ENCODE measurements around the gene AGMO. TPM values are rescaled to one million over a fixed set of nuclear protein-coding genes. Genes with fewer than 3 reads are reported as not detected.

Gene AGMO
- total RNA-seq, 1 experiment from 2014 or later, result 13.2 TPM

DNA sequence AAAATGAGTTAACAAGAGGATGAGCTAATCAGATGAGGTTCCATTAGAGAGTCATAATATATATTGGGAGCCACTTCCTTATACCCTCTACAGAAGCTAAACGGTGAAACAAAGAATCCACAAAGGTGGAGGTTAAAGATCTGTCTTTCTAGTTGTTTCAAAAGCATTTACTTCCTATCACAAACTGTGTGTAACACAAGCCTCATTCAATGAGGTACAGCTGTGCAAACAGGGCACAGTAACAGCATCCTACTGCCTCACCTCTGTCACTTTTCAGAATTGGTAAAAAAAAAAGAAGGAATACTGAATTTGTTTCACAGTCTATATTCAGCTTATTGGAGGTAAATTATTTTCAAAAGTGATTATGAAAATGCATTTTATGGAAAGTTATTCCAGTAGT is 128.7 kb downstream of the AGMO start:
- intact Hi-C loops (cut with micrococcal nuclease; ENCODE audit: unreplicated experiment), result no loop called here
- Mint-ChIP-seq H3K9me3 (ENCODE audit: low read depth, unreplicated experiment) (no peaks in the 10 kb centered on the region), H3K27ac (ENCODE audit: unreplicated experiment) (no peak overlapping the region), H3K27me3 (ENCODE audit: unreplicated experiment) (no peaks in the 10 kb centered on the region), H3K4me3 (ENCODE audit: low read depth, unreplicated experiment) (no peak overlapping the region), H3K36me3 (ENCODE audit: insufficient read depth, unreplicated experiment) (no peaks in the 10 kb centered on the region), H3K4me1 (ENCODE audit: low read depth, unreplicated experiment) (no peaks in the 10 kb centered on the region)
- no TSS peak for BruUV-seq (replicated peaks)
- CTCF ChIA-PET, result interaction anchor here (0.7 kb wide), 1 partner anchor 22 kb away, joined by 5 read pairs; no protein-coding TSS in a partner anchor
- TF ChIP-seq, protein P1, sequence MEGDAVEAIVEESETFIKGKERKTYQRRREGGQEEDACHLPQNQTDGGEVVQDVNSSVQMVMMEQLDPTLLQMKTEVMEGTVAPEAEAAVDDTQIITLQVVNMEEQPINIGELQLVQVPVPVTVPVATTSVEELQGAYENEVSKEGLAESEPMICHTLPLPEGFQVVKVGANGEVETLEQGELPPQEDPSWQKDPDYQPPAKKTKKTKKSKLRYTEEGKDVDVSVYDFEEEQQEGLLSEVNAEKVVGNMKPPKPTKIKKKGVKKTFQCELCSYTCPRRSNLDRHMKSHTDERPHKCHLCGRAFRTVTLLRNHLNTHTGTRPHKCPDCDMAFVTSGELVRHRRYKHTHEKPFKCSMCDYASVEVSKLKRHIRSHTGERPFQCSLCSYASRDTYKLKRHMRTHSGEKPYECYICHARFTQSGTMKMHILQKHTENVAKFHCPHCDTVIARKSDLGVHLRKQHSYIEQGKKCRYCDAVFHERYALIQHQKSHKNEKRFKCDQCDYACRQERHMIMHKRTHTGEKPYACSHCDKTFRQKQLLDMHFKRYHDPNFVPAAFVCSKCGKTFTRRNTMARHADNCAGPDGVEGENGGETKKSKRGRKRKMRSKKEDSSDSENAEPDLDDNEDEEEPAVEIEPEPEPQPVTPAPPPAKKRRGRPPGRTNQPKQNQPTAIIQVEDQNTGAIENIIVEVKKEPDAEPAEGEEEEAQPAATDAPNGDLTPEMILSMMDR (IDR thresholded peaks at IDR 0.05; ENCODE audit: unreplicated experiment), result no peak
- no peak for DNase-seq

DNA sequence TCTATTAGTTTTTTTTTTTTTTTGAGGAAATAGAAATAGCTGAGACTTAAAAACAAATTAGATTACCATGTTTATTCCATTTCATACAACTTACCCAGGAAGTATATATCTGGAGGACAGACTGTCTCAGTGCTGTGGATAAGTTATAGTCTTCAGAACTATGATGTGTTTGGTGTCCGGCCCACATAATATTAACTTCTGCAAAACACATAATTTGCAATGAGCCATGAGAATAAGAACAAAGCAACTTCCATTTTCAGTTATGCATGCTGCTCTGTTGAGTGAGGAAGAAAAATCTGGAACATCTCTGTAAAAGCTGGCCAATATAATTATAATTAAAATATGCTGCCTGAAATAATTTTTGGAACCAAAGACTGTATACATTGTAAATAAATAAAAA is 130.9 kb downstream of the AGMO start:
- Mint-ChIP-seq H3K36me3 (ENCODE audit: insufficient read depth, unreplicated experiment) (no peaks in the 10 kb centered on the region), H3K27ac (ENCODE audit: unreplicated experiment) (no peak overlapping the region), H3K27me3 (ENCODE audit: unreplicated experiment) (no peaks in the 10 kb centered on the region), H3K4me1 (ENCODE audit: low read depth, unreplicated experiment) (no peaks in the 10 kb centered on the region), H3K9me3 (ENCODE audit: low read depth, unreplicated experiment) (no peaks in the 10 kb centered on the region), H3K4me3 (ENCODE audit: low read depth, unreplicated experiment) (no peak overlapping the region)
- TF ChIP-seq, protein P1 (IDR thresholded peaks at IDR 0.05; ENCODE audit: unreplicated experiment), result no peak
- intact Hi-C loops (cut with micrococcal nuclease; ENCODE audit: unreplicated experiment), result no loop called here
- CTCF ChIA-PET, result no interaction called here
- no peak for DNase-seq
- no TSS peak for BruUV-seq (replicated peaks)

DNA sequence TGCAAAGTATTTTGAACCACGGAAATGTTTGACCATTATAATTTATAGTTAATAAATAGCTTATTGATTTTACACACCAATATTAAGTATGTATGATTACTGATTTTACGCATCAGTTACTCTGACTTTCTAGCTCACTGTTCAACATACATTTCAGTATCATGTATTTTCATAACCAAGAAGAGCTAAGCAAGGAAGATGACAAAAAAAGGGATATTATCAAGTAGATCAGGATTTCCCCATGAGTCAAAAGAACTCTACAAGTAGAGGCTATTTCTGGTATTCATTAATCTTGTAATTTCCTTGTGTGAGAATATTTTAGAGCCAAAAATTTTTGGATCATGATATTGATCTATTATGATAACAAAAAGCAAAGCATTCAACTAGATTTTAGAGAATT is 131.6 kb downstream of the AGMO start:
- no peak for DNase-seq
- Mint-ChIP-seq H3K27ac (ENCODE audit: unreplicated experiment) (no peak overlapping the region), H3K36me3 (ENCODE audit: insufficient read depth, unreplicated experiment) (no peaks in the 10 kb centered on the region), H3K4me1 (ENCODE audit: low read depth, unreplicated experiment) (no peaks in the 10 kb centered on the region), H3K27me3 (ENCODE audit: unreplicated experiment) (no peaks in the 10 kb centered on the region), H3K9me3 (ENCODE audit: low read depth, unreplicated experiment) (no peaks in the 10 kb centered on the region), H3K4me3 (ENCODE audit: low read depth, unreplicated experiment) (no peak overlapping the region)
- TF ChIP-seq, protein P1 (IDR thresholded peaks at IDR 0.05; ENCODE audit: unreplicated experiment), result no peak
- CTCF ChIA-PET, result interaction anchor here (0.7 kb wide), 1 partner anchor 31 kb away, joined by 3 read pairs; no protein-coding TSS in a partner anchor
- no TSS peak for BruUV-seq (replicated peaks)
- intact Hi-C loops (cut with micrococcal nuclease; ENCODE audit: unreplicated experiment), result no loop called here

DNA sequence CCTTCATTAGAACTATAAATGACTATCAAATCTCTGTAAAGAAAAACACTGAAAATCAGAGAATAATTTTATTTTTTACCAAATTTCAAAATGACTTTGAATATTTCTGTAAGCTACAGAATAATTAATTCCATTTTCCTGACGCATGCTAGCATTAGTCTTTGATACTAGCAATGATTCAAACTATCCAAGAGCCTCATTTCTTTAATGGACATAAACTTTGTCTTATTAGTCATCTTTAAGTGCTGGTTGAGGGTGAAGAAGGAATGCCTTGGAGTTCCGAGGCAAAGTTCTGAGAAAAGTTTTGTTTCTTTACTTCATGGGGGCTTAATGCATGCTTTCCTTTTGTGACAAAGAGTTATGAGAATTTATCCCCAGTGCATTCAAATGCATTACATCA is 137.3 kb downstream of the AGMO start:
- CTCF ChIA-PET, result interaction anchor here (0.6 kb wide), 1 partner anchor 474 kb away, joined by 4 read pairs; no protein-coding TSS in a partner anchor
- no peaks in the 10 kb centered on the region for H3K36me3 Mint-ChIP-seq (ENCODE audit: insufficient read depth, unreplicated experiment)
- no peak overlapping the region for H3K27ac Mint-ChIP-seq (ENCODE audit: unreplicated experiment)
- no peak for DNase-seq
- TF ChIP-seq, protein P1 (IDR thresholded peaks at IDR 0.05; ENCODE audit: unreplicated experiment), result no peak
- BruUV-seq (replicated peaks), result no TSS peak
- no peaks in the 10 kb centered on the region for H3K27me3 Mint-ChIP-seq (ENCODE audit: unreplicated experiment)
- intact Hi-C loops (cut with micrococcal nuclease; ENCODE audit: unreplicated experiment), result no loop called here
- peaks cover 9% of the 10 kb centered on the region for H3K9me3 Mint-ChIP-seq (ENCODE audit: low read depth, unreplicated experiment)
- H3K4me3 Mint-ChIP-seq (ENCODE audit: low read depth, unreplicated experiment), result no peak overlapping the region
- no peaks in the 10 kb centered on the region for H3K4me1 Mint-ChIP-seq (ENCODE audit: low read depth, unreplicated experiment)

All from Calu3 (cell line).